Epithelial cell of esophagus (primary cell): Measurements from ENCODE around the gene NDUFS1.
"Not testable (repeated sequence)": the region's sequence is repeated elsewhere in the genome, so short reads cannot be mapped to it uniquely, and the experiment has no call there.

Experiments used
- DNase-seq: peaks from one replicate; pipeline ENCODE4 v3.0.0; 2010; ENCODE audit warnings: low read depth
- H3K4me3 ChIP-seq: 2 replicates; pipeline ENCODE4 v1.5.1; 2011; ENCODE audit warnings: mild to moderate bottlenecking, low read length, control low read depth
- CTCF ChIP-seq: IDR thresholded peaks from 2 replicates; pipeline ENCODE4 v1.5.1; 2011; ENCODE audit warnings: low read depth, mild to moderate bottlenecking, low read length, control low read depth, inconsistent platforms; ENCODE audit not compliant: insufficient read depth; ENCODE audit errors: missing control alignments

The NDUFS1 gene

GRCh38 chr2:206176901-206177300, 17.7 kb upstream of the NDUFS1 start:
- no peak for TF ChIP-seq CTCF
- no peak overlapping the region for H3K4me3 ChIP-seq
- no peak for DNase-seq

- DNase-seq = no peak
- TF ChIP-seq CTCF = no peak
- no peak overlapping the region for H3K4me3 ChIP-seq
Measured at GRCh38 chr2:206176121-206176520, 16.9 kb upstream of the NDUFS1 start.

- DNase-seq = no peak
- no peak for TF ChIP-seq CTCF
- no peak overlapping the region for H3K4me3 ChIP-seq
Measured at GRCh38 chr2:206173147-206173546, 13.9 kb upstream of the NDUFS1 start.

- not testable (repeated sequence) for DNase-seq, H3K4me3 ChIP-seq
Measured at GRCh38 chr2:206171624-206172397, 12.6 kb upstream of the NDUFS1 start.

GRCh38 chr2:206168230-206168629, 9.0 kb upstream of the NDUFS1 start:
- H3K4me3 ChIP-seq, DNase-seq: not testable (repeated sequence)

- H3K4me3 ChIP-seq = no peak overlapping the region
- peak; percentile 62 for TF ChIP-seq CTCF
- peak; percentile 36 for DNase-seq
Measured at GRCh38 chr2:206164261-206164862, 5.1 kb upstream of the NDUFS1 start.

GRCh38 chr2:206163251-206163880, 4.1 kb upstream of the NDUFS1 start:
- TF ChIP-seq CTCF = no peak
- no peak overlapping the region for H3K4me3 ChIP-seq
- DNase-seq = no peak

- peak; percentile 5 for DNase-seq
- H3K4me3 ChIP-seq = not testable (repeated sequence)
Measured at GRCh38 chr2:206162401-206162800, 3.2 kb upstream of the NDUFS1 start.
